ENCODE measurements around the gene PDK1. TPM values are rescaled to one million over a fixed set of nuclear protein-coding genes. Genes with fewer than 3 reads are reported as not detected.
"Not testable (repeated sequence)": the region's sequence is repeated elsewhere in the genome, so short reads cannot be mapped to it uniquely, and the experiment has no call there.

Gene PDK1
- total RNA-seq, 8 experiments from 2014 or later: 3.1 to 56.0 (median 18.5) TPM

DNA sequence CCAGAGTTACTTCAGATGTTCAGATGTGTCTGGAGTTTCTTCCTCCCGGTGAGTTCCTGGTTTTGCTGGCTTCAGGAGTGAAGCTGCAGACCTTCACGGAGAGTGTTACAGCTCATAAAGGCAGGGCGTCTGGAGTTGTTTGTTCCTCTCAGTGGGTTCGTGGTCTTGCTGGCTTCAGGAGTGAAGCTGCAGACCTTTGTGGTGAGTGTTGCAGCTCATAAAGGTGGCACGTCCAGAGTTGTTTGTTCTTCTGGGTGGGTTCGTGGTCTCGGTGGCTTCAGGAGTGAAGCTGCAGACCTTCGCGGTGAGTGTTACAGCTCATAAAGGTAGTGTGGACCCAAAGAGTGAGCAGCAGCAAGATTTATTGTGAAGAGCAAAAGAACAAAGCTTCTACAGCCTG lies 31.3 kb downstream of the PDK1 start:
- ATAC-seq (replicated peaks in 6 of 8); H3K4me1 ChIP-seq (replicated peaks in 1 of 2); H3K4me3 ChIP-seq; H3K27ac ChIP-seq; in situ Hi-C loops (cut with MboI; ENCODE audit: low pct_unique_long_range_greater_than_20kb in 2 of 9, low sequenced_read_pairs in 9 of 9, unreplicated experiment in 9 of 9): not testable (repeated sequence)
- WGBS, 10 experiments: 83 to 100% (median 95%) methylated on average over 1 to 4 of the region's 9 CpGs; no CpG with 5 or more reads in 4 of the 10 experiments

DNA sequence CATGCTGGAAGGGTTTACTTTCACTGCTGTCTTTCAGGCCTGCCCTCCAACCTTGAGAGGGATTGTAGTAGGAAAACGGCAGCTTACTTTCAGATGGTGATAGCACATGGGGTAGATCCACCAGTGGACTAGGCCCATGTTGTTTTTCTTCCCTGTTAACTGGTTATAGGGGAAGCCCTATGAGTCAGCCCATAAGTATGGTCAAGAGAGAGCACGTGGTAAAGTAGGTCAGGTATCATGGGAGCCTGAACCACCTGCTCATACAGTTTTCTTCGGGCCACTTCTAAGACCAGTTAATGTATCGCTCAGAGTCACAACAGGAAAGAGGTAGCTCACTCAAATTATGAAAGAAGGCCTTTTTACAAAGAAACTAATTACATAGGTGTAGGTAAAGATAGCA lies 33.0 kb downstream of the PDK1 start:
- in situ Hi-C loops (cut with MboI; ENCODE audit: low pct_unique_long_range_greater_than_20kb in 2 of 9, low sequenced_read_pairs in 9 of 9, unreplicated experiment in 9 of 9): no loop called here
- ATAC-seq (replicated peaks in 6 of 8): no peak
- no peak overlapping the region for H3K4me3 ChIP-seq
- H3K27ac ChIP-seq: no peak overlapping the region
- WGBS, 10 experiments: 89 to 100% (median 95%) methylated on average over 1 to 4 of the region's 4 CpGs
- no peaks in the 10 kb centered on the region for H3K4me1 ChIP-seq (replicated peaks in 1 of 2)

DNA sequence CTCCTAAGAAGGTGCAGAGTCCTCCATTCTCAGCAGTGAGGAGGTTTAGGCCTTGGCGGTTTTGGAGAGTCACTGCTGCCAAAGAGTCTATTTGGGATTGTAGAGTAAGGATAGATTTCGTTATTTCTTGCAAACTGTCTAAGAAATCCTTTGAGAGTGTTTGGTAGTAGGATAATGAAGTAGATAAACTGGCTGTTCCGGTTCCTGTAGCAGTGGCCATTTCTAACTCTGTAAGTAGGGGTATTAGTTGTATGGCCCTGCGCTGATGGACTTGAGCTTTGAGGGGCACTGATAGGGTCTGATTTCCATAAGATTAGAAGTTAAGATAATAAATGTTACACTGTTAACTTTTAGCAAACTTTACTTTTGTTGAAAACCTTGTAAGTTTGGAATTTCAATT lies 35.5 kb downstream of the PDK1 start:
- H3K4me3 ChIP-seq; H3K4me1 ChIP-seq (replicated peaks in 1 of 2); H3K27ac ChIP-seq; in situ Hi-C loops (cut with MboI; ENCODE audit: low pct_unique_long_range_greater_than_20kb in 2 of 9, low sequenced_read_pairs in 9 of 9, unreplicated experiment in 9 of 9); ATAC-seq (replicated peaks in 6 of 8): not testable (repeated sequence)
- WGBS, 10 experiments: 33 to 100% (median 88%) methylated on average over 1 to 4 of the region's 4 CpGs; no CpG with 5 or more reads in 1 of the 10 experiments

DNA sequence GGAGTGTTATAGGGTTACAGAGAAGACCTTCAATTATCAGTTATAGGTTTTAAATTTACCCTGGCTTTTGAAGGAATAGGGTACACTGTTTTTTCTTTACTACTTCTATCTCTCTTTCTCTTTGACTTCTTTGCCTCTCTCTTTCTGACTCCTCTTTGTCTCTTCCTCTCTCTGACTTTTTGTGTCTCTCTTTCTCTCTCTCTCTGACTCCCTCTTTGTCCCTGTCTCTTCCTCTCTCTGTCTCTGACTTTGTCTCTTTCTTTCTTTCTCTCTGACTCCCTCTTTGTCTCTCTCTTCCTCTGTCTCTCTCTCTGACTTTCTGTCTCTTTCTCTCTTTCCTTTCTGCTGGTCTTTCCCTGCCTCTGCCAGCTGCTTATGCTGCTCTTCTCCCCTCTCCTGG lies 36.3 kb downstream of the PDK1 start:
- H3K4me3 ChIP-seq; H3K4me1 ChIP-seq (replicated peaks in 1 of 2); ATAC-seq (replicated peaks in 6 of 8); in situ Hi-C loops (cut with MboI; ENCODE audit: low pct_unique_long_range_greater_than_20kb in 2 of 9, low sequenced_read_pairs in 9 of 9, unreplicated experiment in 9 of 9); H3K27ac ChIP-seq: not testable (repeated sequence)

DNA sequence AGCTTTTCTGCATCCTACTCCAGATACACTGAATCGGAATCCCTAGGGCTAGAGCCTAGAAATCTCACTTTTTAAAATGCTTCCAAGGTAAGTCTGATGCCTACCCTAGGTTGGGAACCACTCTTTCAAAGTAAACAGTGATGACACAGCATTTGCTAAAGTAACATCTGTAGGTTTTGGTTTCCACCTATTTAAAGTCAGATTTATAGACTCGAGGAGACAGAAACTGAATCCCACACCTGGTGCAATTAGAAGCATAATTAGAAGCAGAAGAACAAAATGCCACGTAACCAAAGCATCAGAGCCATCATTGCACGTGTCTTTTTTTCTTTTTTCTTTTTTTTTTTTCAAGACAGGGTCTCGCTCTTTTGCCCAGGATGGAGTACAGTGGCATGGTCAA lies 40.9 kb downstream of the PDK1 start:
- in situ Hi-C loops (cut with MboI; ENCODE audit: low pct_unique_long_range_greater_than_20kb in 2 of 9, low sequenced_read_pairs in 9 of 9, unreplicated experiment in 9 of 9): no loop called here
- Histone ChIP-seq H3K27ac (no peak overlapping the region), H3K4me3 (no peak overlapping the region), H3K4me1 (replicated peaks in 1 of 2) (no peaks in the 10 kb centered on the region)
- no peak for ATAC-seq (replicated peaks in 6 of 8)
- 71 to 100% (median 94%) methylated on average over 1 to 5 of the region's 5 CpGs; no CpG with 5 or more reads in 2 of the 10 experiments for WGBS, 10 experiments

DNA sequence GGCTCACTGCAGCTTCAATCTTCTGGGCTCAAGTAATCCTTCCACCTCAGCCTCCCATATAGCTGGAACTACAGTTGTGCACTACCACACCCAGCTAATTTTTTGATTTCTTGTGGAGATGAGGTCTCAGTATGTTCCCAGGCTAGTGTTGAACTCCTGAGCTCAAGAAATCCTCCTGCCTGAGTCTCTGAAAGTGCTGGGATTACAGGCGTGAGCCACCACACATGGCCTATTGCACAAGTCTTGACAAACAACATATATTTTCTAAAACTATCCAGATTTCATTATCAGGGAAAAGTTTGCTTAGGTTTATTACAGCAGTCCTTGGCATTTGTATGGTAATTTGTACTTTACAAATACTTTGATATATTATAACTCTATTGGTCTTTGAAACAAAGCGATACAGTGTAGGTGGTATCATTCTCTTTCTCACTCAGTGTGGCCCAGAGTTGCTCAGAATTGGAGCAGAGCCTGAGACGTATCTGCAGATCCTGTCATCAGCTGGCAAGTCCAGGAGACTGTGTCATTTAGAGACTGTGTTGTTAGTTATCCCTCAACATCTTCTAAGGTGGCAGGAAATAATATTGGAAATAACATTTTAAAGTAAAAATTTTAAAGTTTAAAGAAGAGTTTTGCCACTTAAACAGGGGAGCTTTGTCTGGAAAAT lies 41.4 kb downstream of the PDK1 start:
- ATAC-seq (replicated peaks in 6 of 8): no peak
- Histone ChIP-seq H3K4me3 (no peak overlapping the region), H3K4me1 (replicated peaks in 1 of 2) (no peaks in the 10 kb centered on the region), H3K27ac (no peak overlapping the region)
- 25 to 100% (median 95%) methylated on average over 1 to 3 of the region's 3 CpGs; no CpG with 5 or more reads in 4 of the 10 experiments for WGBS, 10 experiments
- in situ Hi-C loops (cut with MboI; ENCODE audit: low pct_unique_long_range_greater_than_20kb in 2 of 9, low sequenced_read_pairs in 9 of 9, unreplicated experiment in 9 of 9): no loop called here

DNA sequence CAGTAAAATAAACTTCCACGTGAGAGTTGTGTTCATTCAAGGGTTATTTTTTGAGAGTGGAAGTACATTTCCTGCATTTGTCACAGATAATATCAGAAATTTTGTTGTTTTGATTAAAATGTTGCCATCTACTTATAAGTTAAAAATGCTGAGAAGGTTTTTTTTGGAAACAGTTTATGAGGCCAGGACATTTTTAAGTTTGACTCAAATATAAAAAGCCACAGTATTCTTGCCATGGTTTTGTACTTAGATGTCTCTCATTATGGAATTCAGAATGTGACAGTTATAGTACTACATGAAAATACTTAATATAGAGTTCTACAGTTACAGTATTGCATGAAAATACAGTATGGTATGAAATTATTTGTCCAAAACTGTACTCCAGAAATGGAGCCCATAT lies 44.1 kb downstream of the PDK1 start:
- in situ Hi-C loops (cut with MboI; ENCODE audit: low pct_unique_long_range_greater_than_20kb in 2 of 9, low sequenced_read_pairs in 9 of 9, unreplicated experiment in 9 of 9): loop anchor here in 1 of 9 experiments (10.0 kb wide), 1 partner anchor 105 kb away; no protein-coding TSS in a partner anchor
- WGBS, 10 experiments: 33 to 100% (median 80%) methylated on average over 1 of the region's 1 CpG; no CpG with 5 or more reads in 1 of the 10 experiments
- H3K27ac ChIP-seq: no peak overlapping the region
- no peaks in the 10 kb centered on the region for H3K4me1 ChIP-seq (replicated peaks in 1 of 2)
- H3K4me3 ChIP-seq: no peak overlapping the region
- ATAC-seq (replicated peaks in 6 of 8): no peak

DNA sequence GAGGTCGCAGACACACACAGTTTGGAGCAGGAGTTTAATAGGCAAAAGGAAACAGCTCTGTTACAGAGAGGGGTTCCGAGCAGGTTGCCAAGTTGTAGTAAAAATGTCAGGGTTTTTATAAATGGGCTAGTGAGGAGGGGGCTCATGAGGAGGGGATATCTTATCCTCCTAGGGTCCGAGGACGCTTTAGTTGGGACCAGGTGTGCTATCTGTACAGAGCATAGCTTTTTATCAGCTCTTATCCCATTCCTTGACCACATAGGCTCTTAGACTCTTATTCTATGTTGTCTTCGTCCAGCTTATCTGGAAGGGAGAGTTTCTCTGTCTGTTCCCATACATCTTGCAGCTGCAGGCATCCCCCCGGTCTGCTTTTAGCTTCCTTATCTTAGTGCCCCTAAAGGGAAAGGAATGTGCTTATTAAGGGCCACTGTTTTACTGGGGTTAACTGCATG lies 44.7 kb downstream of the PDK1 start:
- ATAC-seq (replicated peaks in 6 of 8): no peak
- no peak overlapping the region for H3K27ac ChIP-seq
- WGBS, 10 experiments: 83 to 100% (median 100%) methylated on average over 1 to 4 of the region's 6 CpGs; no CpG with 5 or more reads in 1 of the 10 experiments
- H3K4me3 ChIP-seq: no peak overlapping the region
- in situ Hi-C loops (cut with MboI; ENCODE audit: low pct_unique_long_range_greater_than_20kb in 2 of 9, low sequenced_read_pairs in 9 of 9, unreplicated experiment in 9 of 9): loop anchor here in 1 of 9 experiments (10.0 kb wide), 1 partner anchor 104 kb away; no protein-coding TSS in a partner anchor
- H3K4me1 ChIP-seq (replicated peaks in 1 of 2): no peaks in the 10 kb centered on the region

DNA sequence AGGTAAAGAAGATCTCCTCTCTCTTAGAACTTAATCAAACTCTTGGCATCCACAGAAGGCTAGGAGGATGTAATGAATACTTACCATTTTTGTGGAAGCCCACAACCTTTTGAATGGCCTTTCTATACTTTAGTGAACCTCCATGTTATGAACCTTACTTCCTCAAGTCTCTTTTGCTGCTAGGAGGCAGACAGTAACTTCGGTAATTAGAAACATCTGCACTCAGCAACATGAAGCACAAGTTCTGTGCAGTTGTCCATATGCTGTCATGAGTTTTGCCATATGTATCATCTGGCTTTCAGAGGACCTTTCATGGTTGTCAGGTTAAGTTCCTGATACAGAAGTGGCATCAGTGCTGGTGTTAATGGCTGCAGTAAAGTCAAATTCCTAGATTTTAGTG lies 50.4 kb downstream of the PDK1 start:
- ATAC-seq (replicated peaks in 6 of 8): no peak
- H3K4me1 ChIP-seq (replicated peaks in 1 of 2): no peaks in the 10 kb centered on the region
- WGBS, 10 experiments: 40 to 100% (median 88%) methylated on average over 1 of the region's 1 CpG; no CpG with 5 or more reads in 7 of the 10 experiments
- H3K27ac ChIP-seq: no peak overlapping the region
- in situ Hi-C loops (cut with MboI; ENCODE audit: low pct_unique_long_range_greater_than_20kb in 2 of 9, low sequenced_read_pairs in 9 of 9, unreplicated experiment in 9 of 9): loop anchor here in 1 of 9 experiments (10.0 kb wide), 1 partner anchor 99 kb away; no protein-coding TSS in a partner anchor
- H3K4me3 ChIP-seq: no peak overlapping the region

DNA sequence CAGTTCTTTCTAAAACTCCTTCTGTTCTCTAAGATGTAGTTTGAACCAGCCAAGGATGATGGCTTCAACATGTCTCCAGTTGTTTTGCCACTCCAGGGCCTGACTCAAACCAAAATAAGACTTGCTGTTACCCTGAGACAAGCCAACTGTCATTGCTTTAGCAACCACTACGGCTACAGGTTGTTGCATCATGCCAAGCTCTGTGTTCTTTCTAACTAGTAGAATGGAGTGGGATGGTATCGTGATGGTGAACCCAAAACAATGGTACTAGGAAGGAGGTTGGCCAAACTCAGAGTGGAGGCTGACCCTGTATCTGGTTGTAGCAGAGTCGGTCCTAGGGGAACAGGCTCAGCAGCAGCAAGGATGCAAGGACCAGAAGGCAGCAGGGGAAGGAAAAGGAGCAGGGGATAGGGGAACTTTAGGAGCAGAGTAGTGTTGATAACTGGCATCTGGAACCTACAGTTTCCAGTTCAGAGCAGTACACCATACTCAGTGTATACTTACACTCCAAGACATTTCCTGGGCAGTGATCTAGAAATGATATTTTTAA lies 51.6 kb downstream of the PDK1 start:
- WGBS, 10 experiments: 50 to 100% (median 94%) methylated on average over 1 to 3 of the region's 3 CpGs; no CpG with 5 or more reads in 2 of the 10 experiments
- Histone ChIP-seq H3K4me3 (no peak overlapping the region), H3K27ac (no peak overlapping the region), H3K4me1 (replicated peaks in 1 of 2) (no peaks in the 10 kb centered on the region)
- ATAC-seq (replicated peaks in 6 of 8): no peak
- in situ Hi-C loops (cut with MboI; ENCODE audit: low pct_unique_long_range_greater_than_20kb in 2 of 9, low sequenced_read_pairs in 9 of 9, unreplicated experiment in 9 of 9): loop anchor here in 1 of 9 experiments (10.0 kb wide), 1 partner anchor 97 kb away; no protein-coding TSS in a partner anchor

DNA sequence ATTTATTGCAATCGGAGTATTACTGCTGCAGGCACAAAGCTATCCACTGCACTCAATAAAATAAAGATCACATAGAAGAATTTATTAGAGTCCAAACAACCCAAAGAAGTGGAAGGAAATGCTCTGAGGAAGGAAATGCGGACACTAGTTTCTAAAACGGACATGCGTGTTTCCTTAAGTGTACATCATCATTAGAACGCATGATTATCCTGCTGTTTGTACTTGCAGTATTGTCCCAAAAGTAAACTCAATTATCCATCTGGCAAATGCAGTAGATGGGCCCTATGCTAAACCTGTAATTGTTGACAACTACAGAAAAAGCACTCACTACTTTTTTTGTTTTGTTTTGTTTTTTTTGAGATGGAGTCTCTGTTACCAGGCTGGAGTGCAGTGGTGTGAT lies 53.6 kb downstream of the PDK1 start:
- 88 to 100% (median 98%) methylated on average over 1 to 5 of the region's 5 CpGs; no CpG with 5 or more reads in 1 of the 10 experiments for WGBS, 10 experiments
- Histone ChIP-seq H3K27ac (no peak overlapping the region), H3K4me1 (replicated peaks in 1 of 2) (no peaks in the 10 kb centered on the region), H3K4me3 (no peak overlapping the region)
- ATAC-seq (replicated peaks in 6 of 8): no peak
- in situ Hi-C loops (cut with MboI; ENCODE audit: low pct_unique_long_range_greater_than_20kb in 2 of 9, low sequenced_read_pairs in 9 of 9, unreplicated experiment in 9 of 9): loop anchor here in 1 of 9 experiments (10.0 kb wide), 1 partner anchor 95 kb away; no protein-coding TSS in a partner anchor

DNA sequence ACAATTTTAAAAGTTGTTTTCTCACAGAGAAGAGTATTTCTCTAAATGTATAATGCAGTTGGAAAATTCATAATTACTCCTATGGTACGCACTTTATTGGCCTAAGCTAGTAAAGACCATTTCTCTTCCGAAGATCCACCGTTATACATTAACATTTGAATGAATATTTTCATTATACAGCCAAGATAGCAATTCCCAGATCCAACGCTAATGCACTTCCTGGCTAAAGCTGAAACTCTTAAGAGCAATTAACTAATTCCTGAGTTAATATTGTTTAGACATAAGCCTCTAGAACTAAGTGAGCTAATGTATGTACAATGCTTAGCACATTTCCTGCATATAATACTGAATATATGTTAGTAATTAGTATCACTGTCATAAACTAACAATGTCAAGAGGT lies 56.2 kb downstream of the PDK1 start:
- H3K27ac ChIP-seq: no peak overlapping the region
- in situ Hi-C loops (cut with MboI; ENCODE audit: low pct_unique_long_range_greater_than_20kb in 2 of 9, low sequenced_read_pairs in 9 of 9, unreplicated experiment in 9 of 9): no loop called here
- WGBS, 10 experiments: 72 to 100% (median 92%) methylated on average over 1 to 4 of the region's 4 CpGs

DNA sequence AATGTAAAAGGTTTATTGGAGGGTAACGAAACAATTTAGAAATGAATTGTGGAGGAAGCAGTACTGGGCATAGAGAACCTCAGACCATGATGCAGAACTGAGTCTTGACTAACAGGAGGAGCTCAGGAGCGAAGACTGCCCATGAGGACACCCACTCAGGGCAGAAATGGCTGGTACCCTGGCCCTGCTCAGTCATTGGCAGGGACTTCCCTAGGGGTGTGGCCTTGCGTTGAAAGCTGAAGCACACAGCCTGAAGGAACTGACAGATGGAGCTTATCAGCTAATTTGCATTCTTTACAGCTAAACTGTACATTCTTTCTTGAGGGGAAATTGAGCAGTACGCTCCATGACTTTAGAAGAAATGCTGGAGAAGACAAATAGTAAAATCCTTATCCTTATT lies 57.1 kb downstream of the PDK1 start:
- in situ Hi-C loops (cut with MboI; ENCODE audit: low pct_unique_long_range_greater_than_20kb in 2 of 9, low sequenced_read_pairs in 9 of 9, unreplicated experiment in 9 of 9): no loop called here
- no peak overlapping the region for H3K27ac ChIP-seq
- ATAC-seq (replicated peaks in 6 of 8): peak; percentile 24 to 78 (median 52)

More for the DNA sequence above, 56.2 kb downstream of the PDK1 start:
- no peak for ATAC-seq (replicated peaks in 6 of 8)
- Histone ChIP-seq H3K4me3 (no peak overlapping the region), H3K4me1 (replicated peaks in 1 of 2) (no peaks in the 10 kb centered on the region)

More for the DNA sequence above, 57.1 kb downstream of the PDK1 start:
- 50 to 100% (median 83%) methylated on average over 1 to 3 of the region's 4 CpGs; no CpG with 5 or more reads in 4 of the 10 experiments for WGBS, 10 experiments
- Histone ChIP-seq H3K4me3 (no peak overlapping the region), H3K4me1 (replicated peaks in 1 of 2) (no peaks in the 10 kb centered on the region)
